Chondrocyte (in vitro differentiated cells): ENCODE results near the gene LURAP1L. TPM values are rescaled to one million over a fixed set of nuclear protein-coding genes. Genes with fewer than 3 reads are reported as not detected.

Experiments used
- DNase-seq: peaks from one replicate; pipeline ENCODE4 v3.0.0; 2021; ENCODE audit warnings: mixed read lengths, low spot score
- H3K27ac Mint-ChIP-seq: one replicate; pipeline ENCODE4 v1.8.0; 2021; ENCODE audit warnings: mild to moderate bottlenecking, moderate library complexity, mixed read lengths; ENCODE audit not compliant: unreplicated experiment
- H3K27me3 Mint-ChIP-seq: 2 replicates; pipeline ENCODE4 v1.8.0; 2021; ENCODE audit warnings: low read depth, mixed read lengths
- H3K36me3 Mint-ChIP-seq: 2 replicates; pipeline ENCODE4 v1.8.0; 2021; ENCODE audit warnings: low read depth, mixed read lengths
- H3K4me1 Mint-ChIP-seq: 2 replicates; pipeline ENCODE4 v1.8.0; 2021; ENCODE audit warnings: low read depth, mild to moderate bottlenecking, mixed read lengths
- H3K4me3 Mint-ChIP-seq: one replicate; pipeline ENCODE4 v1.8.0; 2021; ENCODE audit warnings: mild to moderate bottlenecking, moderate library complexity, mixed read lengths; ENCODE audit not compliant: unreplicated experiment
- H3K9me3 Mint-ChIP-seq: 2 replicates; pipeline ENCODE4 v1.8.0; 2021; ENCODE audit warnings: low read depth, mixed read lengths
- CTCF ChIP-seq: fragments of 200-600 bp; sonication (generic); IDR thresholded peaks from 2 replicates; pipeline ENCODE4 v1.5.0; 2021; ENCODE audit warnings: antibody characterized with exemption, mild to moderate bottlenecking, moderate library complexity
- total RNA-seq: library from RNA; stranded (reverse); gene quantifications from 3 replicates; pipeline ENCODE4 v1.2.1, GENCODE V29; 2021

LURAP1L gene
- total RNA-seq, 1 donor from 2014 or later, result 67.4 TPM

DNA sequence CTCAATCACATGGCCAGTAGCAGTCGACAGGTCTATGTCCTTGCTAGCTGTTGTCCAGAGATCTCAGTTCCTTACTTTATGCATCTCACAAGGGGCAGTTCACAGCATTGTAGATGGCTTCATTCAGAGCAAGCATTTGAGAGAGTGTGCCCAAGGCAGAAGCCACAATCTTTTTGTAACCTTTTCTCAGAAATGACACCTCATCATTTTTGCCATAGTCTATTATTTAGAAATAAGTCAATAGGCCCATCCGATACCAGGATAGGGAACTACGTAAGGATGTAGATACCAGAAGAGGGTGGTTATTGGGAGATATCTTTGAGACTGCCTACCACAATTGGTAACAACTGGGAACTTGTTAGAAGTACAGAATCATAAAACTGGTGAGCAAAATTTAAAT is 37.1 kb downstream of the LURAP1L start:
- Mint-ChIP-seq H3K36me3 (peaks cover 28% of the 10 kb centered on the region), H3K4me1 (peaks cover 81% of the 10 kb centered on the region), H3K4me3 (no peak overlapping the region), H3K27ac (peak overlapping the region; percentile 91), H3K27me3 (no peaks in the 10 kb centered on the region), H3K9me3 (peaks cover 9% of the 10 kb centered on the region)
- DNase-seq, result no peak
- no peak for TF ChIP-seq CTCF

DNA sequence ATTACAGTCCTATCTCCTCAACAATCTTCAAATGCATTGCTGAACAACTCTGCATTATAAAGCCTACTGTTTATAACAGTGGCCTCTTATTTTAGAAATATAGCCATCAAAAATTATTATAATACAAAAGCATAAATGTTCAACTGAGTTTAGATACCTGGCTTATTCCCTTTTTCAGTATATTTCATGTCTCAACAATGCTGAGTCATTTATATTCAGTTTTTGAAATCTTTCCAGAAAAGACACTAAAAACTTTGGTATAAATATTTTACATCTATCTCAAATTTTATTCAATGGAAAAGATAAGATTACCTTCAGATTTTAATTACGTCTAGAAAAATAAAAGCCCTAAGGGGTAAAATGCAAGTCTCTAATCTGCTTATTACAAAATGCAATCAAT is 37.9 kb downstream of the LURAP1L start:
- DNase-seq, result no peak
- H3K9me3 Mint-ChIP-seq, result peaks cover 9% of the 10 kb centered on the region
- peak overlapping the region; percentile 36 for H3K4me3 Mint-ChIP-seq
- peaks cover 88% of the 10 kb centered on the region for H3K4me1 Mint-ChIP-seq
- H3K27ac Mint-ChIP-seq, result peak overlapping the region; percentile 91
- H3K36me3 Mint-ChIP-seq, result peaks cover 28% of the 10 kb centered on the region
- no peak for TF ChIP-seq CTCF
- H3K27me3 Mint-ChIP-seq, result no peaks in the 10 kb centered on the region

DNA sequence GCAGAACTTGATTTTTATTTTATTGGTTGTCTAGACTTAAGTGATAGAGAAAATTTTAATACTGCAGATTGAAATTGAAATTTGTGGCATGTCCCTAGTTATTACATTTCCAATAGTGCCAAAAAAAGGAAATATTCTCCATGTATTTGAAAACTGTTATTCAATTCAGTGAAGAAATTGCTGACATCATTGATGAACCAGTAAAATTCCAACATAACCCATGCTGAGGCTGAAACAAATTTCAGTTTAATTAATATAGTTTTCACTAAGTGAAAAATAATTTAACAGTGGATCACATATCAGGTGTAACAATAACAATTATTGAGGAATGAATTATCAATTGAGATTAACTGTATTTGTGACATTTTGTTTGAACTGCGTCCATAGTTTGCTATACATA is 38.7 kb downstream of the LURAP1L start:
- H3K9me3 Mint-ChIP-seq, result peaks cover 9% of the 10 kb centered on the region
- H3K27me3 Mint-ChIP-seq, result no peaks in the 10 kb centered on the region
- peaks cover 28% of the 10 kb centered on the region for H3K36me3 Mint-ChIP-seq
- no peak for TF ChIP-seq CTCF
- DNase-seq, result no peak
- peak overlapping the region; percentile 99 for H3K27ac Mint-ChIP-seq
- H3K4me1 Mint-ChIP-seq, result peaks cover 96% of the 10 kb centered on the region
- H3K4me3 Mint-ChIP-seq, result peak overlapping the region; percentile 37

GRCh38 chr9:12813960-12814876 is 39.4 kb downstream of the LURAP1L start:
- Mint-ChIP-seq H3K9me3 (peaks cover 3% of the 10 kb centered on the region), H3K36me3 (peaks cover 22% of the 10 kb centered on the region), H3K27ac (peak overlapping the region; percentile 99), H3K4me3 (peak overlapping the region; percentile 37), H3K4me1 (peaks cover 96% of the 10 kb centered on the region), H3K27me3 (no peaks in the 10 kb centered on the region)
- TF ChIP-seq CTCF, result peak; percentile 76
- DNase-seq, result no peak

DNA sequence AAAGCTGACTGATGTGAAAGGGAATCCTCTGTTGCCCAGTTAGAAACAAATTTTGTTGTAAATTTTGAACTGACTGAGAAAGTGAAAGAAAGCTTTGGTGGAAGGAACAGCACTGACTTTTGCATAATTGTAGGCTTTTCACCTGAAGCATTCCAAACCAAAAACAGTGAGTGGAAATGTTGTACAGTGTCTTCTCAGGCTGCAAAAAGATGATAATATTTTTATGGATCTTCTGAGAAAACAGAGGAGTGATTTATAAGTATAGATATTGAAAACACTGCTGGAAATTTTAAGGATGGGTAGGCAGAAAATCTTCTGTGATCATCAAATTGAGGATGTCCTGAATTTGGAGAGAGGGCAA is 40.0 kb downstream of the LURAP1L start:
- TF ChIP-seq CTCF, result no peak
- H3K4me3 Mint-ChIP-seq, result peak overlapping the region; percentile 37
- H3K9me3 Mint-ChIP-seq, result no peaks in the 10 kb centered on the region
- peaks cover 96% of the 10 kb centered on the region for H3K4me1 Mint-ChIP-seq
- H3K27me3 Mint-ChIP-seq, result no peaks in the 10 kb centered on the region
- no peak for DNase-seq
- H3K36me3 Mint-ChIP-seq, result peaks cover 19% of the 10 kb centered on the region
- H3K27ac Mint-ChIP-seq, result peak overlapping the region; percentile 99
